ENCODE measurements around the gene PROC. TPM values are rescaled to one million over a fixed set of nuclear protein-coding genes. Genes with fewer than 3 reads are reported as not detected.

Gene PROC
- total RNA-seq, 1 experiment from 2014 or later: 0.59 TPM

DNA sequence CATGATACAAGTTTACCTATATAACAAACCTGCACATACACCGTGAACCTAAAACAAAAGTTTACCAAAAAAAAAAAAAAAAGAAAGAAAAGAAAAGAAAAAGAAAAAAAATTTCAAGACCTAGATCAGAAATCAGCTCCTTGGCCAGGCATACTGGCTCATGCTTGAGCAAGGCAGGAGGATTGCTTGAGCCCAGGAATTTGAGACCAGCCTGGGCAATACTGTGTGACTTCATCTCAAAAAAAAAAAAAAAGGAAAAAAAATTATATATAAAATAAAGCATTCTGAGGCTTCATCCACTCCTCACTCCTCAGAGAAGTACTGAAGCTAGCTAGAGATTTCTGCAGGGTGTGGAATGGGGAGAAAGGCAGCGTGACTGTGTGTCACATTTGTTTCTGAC, 11.8 kb upstream of the PROC start:
- TF ChIP-seq, protein P1, sequence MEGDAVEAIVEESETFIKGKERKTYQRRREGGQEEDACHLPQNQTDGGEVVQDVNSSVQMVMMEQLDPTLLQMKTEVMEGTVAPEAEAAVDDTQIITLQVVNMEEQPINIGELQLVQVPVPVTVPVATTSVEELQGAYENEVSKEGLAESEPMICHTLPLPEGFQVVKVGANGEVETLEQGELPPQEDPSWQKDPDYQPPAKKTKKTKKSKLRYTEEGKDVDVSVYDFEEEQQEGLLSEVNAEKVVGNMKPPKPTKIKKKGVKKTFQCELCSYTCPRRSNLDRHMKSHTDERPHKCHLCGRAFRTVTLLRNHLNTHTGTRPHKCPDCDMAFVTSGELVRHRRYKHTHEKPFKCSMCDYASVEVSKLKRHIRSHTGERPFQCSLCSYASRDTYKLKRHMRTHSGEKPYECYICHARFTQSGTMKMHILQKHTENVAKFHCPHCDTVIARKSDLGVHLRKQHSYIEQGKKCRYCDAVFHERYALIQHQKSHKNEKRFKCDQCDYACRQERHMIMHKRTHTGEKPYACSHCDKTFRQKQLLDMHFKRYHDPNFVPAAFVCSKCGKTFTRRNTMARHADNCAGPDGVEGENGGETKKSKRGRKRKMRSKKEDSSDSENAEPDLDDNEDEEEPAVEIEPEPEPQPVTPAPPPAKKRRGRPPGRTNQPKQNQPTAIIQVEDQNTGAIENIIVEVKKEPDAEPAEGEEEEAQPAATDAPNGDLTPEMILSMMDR (IDR thresholded peaks at IDR 0.05; ENCODE audit: unreplicated experiment): no peak
- Mint-ChIP-seq H3K9me3 (ENCODE audit: low read depth, unreplicated experiment) (no peaks in the 10 kb centered on the region), H3K4me3 (ENCODE audit: low read depth, unreplicated experiment) (no peak overlapping the region), H3K36me3 (ENCODE audit: insufficient read depth, unreplicated experiment) (peaks cover 25% of the 10 kb centered on the region), H3K27me3 (ENCODE audit: unreplicated experiment) (no peaks in the 10 kb centered on the region), H3K27ac (ENCODE audit: unreplicated experiment) (no peak overlapping the region), H3K4me1 (ENCODE audit: low read depth, unreplicated experiment) (peaks cover 35% of the 10 kb centered on the region)
- CTCF ChIA-PET: no interaction called here
- DNase-seq: no peak
- TSS peak; percentile 47 for BruUV-seq (replicated peaks)
- intact Hi-C loops (cut with micrococcal nuclease; ENCODE audit: unreplicated experiment): no loop called here

DNA sequence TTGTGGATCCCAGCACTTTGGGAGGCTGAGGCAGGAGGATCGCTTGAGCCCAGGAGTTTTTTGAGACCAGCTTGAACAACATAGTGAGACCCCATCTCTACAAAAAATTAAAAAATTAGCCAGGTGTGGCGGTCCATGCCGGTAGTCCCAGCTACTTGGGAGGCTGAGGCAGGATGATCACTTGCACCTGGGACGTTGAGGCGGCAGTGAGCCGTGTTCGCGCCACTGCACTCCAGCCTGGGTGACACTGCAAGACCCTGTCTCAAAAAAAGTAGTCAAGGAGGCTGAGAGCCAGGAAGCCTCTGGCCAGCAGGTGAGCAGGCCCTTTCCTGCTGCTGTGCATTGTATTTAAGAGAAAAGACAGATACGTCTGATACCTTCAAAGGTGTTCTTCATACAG, 11.1 kb upstream of the PROC start:
- H3K9me3 Mint-ChIP-seq (ENCODE audit: low read depth, unreplicated experiment): no peaks in the 10 kb centered on the region

DNA sequence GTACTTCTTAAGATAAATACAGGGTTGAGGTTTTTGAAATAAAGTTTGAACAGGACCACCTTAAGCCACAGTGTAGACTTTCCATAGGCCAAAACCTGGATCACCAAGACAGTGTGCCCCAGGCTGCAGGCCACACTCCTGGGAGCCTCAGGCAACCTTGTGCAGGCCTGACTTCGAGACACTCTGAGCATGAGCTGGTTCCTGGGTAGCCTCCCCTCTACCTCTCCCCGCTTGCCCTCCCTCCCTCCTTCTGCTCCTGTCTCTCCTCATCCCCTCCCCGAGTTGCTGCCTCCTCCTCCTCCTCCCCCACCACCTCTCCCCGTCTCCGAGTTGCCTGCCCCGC, 10.6 kb upstream of the PROC start:
- CTCF ChIA-PET: interaction anchor here (0.5 to 1.4 kb wide), 2 partner anchors 15 to 552 kb away, joined by 3 read pairs; no protein-coding TSS in a partner anchor
- Mint-ChIP-seq H3K27me3 (ENCODE audit: unreplicated experiment) (no peaks in the 10 kb centered on the region), H3K4me3 (ENCODE audit: low read depth, unreplicated experiment) (peak overlapping the region; percentile 69), H3K4me1 (ENCODE audit: low read depth, unreplicated experiment) (peaks cover 35% of the 10 kb centered on the region), H3K27ac (ENCODE audit: unreplicated experiment) (peak overlapping the region; percentile 50), H3K36me3 (ENCODE audit: insufficient read depth, unreplicated experiment) (peaks cover 20% of the 10 kb centered on the region), H3K9me3 (ENCODE audit: low read depth, unreplicated experiment) (no peaks in the 10 kb centered on the region)
- TF ChIP-seq, protein P1 (IDR thresholded peaks at IDR 0.05; ENCODE audit: unreplicated experiment): no peak
- intact Hi-C loops (cut with micrococcal nuclease; ENCODE audit: unreplicated experiment): no loop called here
- no TSS peak for BruUV-seq (replicated peaks)
- DNase-seq: no peak

More for the DNA sequence above, 11.1 kb upstream of the PROC start:
- Mint-ChIP-seq H3K4me3 (ENCODE audit: low read depth, unreplicated experiment) (peak overlapping the region; percentile 69), H3K36me3 (ENCODE audit: insufficient read depth, unreplicated experiment) (peaks cover 25% of the 10 kb centered on the region), H3K27ac (ENCODE audit: unreplicated experiment) (peak overlapping the region; percentile 50), H3K4me1 (ENCODE audit: low read depth, unreplicated experiment) (peaks cover 35% of the 10 kb centered on the region), H3K27me3 (ENCODE audit: unreplicated experiment) (no peaks in the 10 kb centered on the region)
- no peak for DNase-seq
- no TSS peak for BruUV-seq (replicated peaks)
- intact Hi-C loops (cut with micrococcal nuclease; ENCODE audit: unreplicated experiment): no loop called here
- CTCF ChIA-PET: no interaction called here
- TF ChIP-seq, protein P1 (IDR thresholded peaks at IDR 0.05; ENCODE audit: unreplicated experiment): no peak

DNA sequence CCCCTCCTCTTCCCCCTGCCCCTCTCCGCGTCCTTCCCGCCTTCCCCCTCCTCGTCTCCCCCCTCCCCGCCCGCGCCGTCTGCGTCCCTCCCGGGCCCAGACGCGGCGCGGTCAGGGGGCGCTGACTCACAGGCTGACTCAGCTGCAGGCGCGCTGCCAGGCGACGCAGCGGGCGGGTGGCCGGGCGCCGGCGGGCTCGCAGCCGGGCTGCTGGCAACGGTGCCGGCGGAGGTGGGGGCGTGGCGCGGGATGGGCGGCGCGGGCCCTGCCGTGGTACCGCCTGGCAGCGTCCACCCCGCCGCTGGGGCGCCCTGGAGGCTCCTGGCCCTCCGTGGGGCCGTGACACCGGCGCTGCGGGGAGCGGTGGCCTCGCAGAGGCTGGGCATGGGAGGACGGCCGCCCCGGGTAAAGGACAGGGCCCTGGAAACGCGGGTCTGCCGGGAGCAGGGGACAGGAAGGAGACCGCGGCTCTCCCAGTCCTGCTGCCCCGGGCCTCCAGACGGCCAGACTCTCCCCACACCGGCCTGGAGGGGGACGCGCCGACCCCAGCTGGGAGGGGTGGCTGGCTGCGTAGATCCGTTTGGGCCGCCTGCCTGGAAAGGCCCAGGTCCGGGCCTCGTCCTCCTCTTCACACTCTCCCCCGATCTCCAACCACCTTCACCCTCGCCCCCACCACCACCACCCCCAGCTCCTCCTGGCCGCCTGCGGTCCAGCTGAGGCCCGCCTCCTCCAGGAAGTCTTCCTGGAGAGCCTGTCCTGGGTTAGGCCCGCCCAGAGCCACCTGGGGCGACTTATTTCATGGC, 10.0 kb upstream of the PROC start:
- no peaks in the 10 kb centered on the region for H3K27me3 Mint-ChIP-seq (ENCODE audit: unreplicated experiment)

More for the DNA sequence above, 10.0 kb upstream of the PROC start:
- Mint-ChIP-seq H3K4me3 (ENCODE audit: low read depth, unreplicated experiment) (peak overlapping the region; percentile 69), H3K4me1 (ENCODE audit: low read depth, unreplicated experiment) (peaks cover 35% of the 10 kb centered on the region), H3K36me3 (ENCODE audit: insufficient read depth, unreplicated experiment) (peaks cover 19% of the 10 kb centered on the region), H3K9me3 (ENCODE audit: low read depth, unreplicated experiment) (no peaks in the 10 kb centered on the region), H3K27ac (ENCODE audit: unreplicated experiment) (peak overlapping the region; percentile 69)
- DNase-seq: peak; percentile 97
- BruUV-seq (replicated peaks): TSS peak; percentile 69
- TF ChIP-seq, protein P1 (IDR thresholded peaks at IDR 0.05; ENCODE audit: unreplicated experiment): no peak
- intact Hi-C loops (cut with micrococcal nuclease; ENCODE audit: unreplicated experiment): no loop called here
- CTCF ChIA-PET: interaction anchor here (0.5 to 1.4 kb wide), 4 partner anchors 15 to 551 kb away, joined by 3 read pairs; no protein-coding TSS in a partner anchor

Data from Calu3 (cell line).